GM23248 (cell line): ENCODE results near the gene PTPRT. TPM values are rescaled to one million over a fixed set of nuclear protein-coding genes. Genes with fewer than 3 reads are reported as not detected.
A peak's percentile ranks its signal among the peaks of the same experiment; 100 is the strongest.

Source experiments
- DNase-seq: peaks from one replicate; pipeline ENCODE4 v3.0.0-alpha.2; 2015
- H2AFZ ChIP-seq: fragments of 200-600 bp; sonication (generic); 2 replicates; pipeline ENCODE4 v1.6.1; 2016; ENCODE audit warnings: antibody characterized with exemption
- H3F3A ChIP-seq: fragments of 200-600 bp; sonication (generic); 2 replicates; pipeline ENCODE4 v1.6.1; 2016; ENCODE audit warnings: mild to moderate bottlenecking, antibody characterized with exemption, mixed run types; ENCODE audit not compliant: insufficient read depth
- H3K27ac ChIP-seq: fragments of 200-600 bp; sonication (generic); 2 replicates; pipeline ENCODE4 v1.5.1; 2016; ENCODE audit warnings: mild to moderate bottlenecking
- H3K27me3 ChIP-seq: fragments of 200-600 bp; sonication (generic); replicated peaks from 2 replicates; pipeline ENCODE4 v1.6.1; 2016; ENCODE audit warnings: mild to moderate bottlenecking; ENCODE audit not compliant: insufficient read depth
- H3K36me3 ChIP-seq: fragments of 200-600 bp; sonication (generic); 2 replicates; pipeline ENCODE4 v1.6.1; 2016; ENCODE audit warnings: low read depth, mild to moderate bottlenecking
- H3K4me1 ChIP-seq: fragments of 200-600 bp; sonication (generic); 2 replicates; pipeline ENCODE4 v1.6.1; 2016; ENCODE audit warnings: mild to moderate bottlenecking; ENCODE audit not compliant: insufficient read depth
- H3K4me2 ChIP-seq: fragments of 200-600 bp; sonication (generic); one replicate; pipeline ENCODE4 v1.6.1; 2016; ENCODE audit warnings: mild to moderate bottlenecking; ENCODE audit not compliant: unreplicated experiment
- H3K4me3 ChIP-seq: fragments of 200-600 bp; sonication (generic); 2 replicates; pipeline ENCODE4 v1.5.1; 2016; ENCODE audit warnings: mild to moderate bottlenecking
- H3K79me2 ChIP-seq: fragments of 200-600 bp; sonication (generic); 2 replicates; pipeline ENCODE4 v1.6.1; 2016; ENCODE audit warnings: mild to moderate bottlenecking; ENCODE audit not compliant: insufficient read depth
- H3K9ac ChIP-seq: fragments of 200-600 bp; sonication (generic); 2 replicates; pipeline ENCODE4 v1.6.1; 2016; ENCODE audit warnings: mild to moderate bottlenecking
- H3K9me2 ChIP-seq: fragments of 200-600 bp; sonication (generic); 2 replicates; pipeline ENCODE4 v1.6.1; 2016; ENCODE audit warnings: mixed run types, mild to moderate bottlenecking, moderate library complexity; ENCODE audit not compliant: insufficient read depth
- H3K9me3 ChIP-seq: fragments of 200-600 bp; sonication (generic); one replicate; pipeline ENCODE4 v1.6.1; 2017; ENCODE audit warnings: low read depth
- H4K20me1 ChIP-seq: fragments of 200-600 bp; sonication (generic); 2 replicates; pipeline ENCODE4 v1.6.0; 2016; ENCODE audit not compliant: insufficient read depth
- EZH2 ChIP-seq: fragments of 200-600 bp; sonication (generic); IDR thresholded peaks from 2 replicates; pipeline ENCODE4 v1.6.1; 2018; ENCODE audit warnings: antibody characterized with exemption, mild to moderate bottlenecking; ENCODE audit not compliant: insufficient read depth, poor library complexity, severe bottlenecking
- EZH2phosphoT487 ChIP-seq: fragments of 200-600 bp; sonication (generic); IDR thresholded peaks from 2 replicates; pipeline ENCODE4 v1.6.1; 2018; ENCODE audit warnings: antibody characterized with exemption, moderate library complexity, mild to moderate bottlenecking, low read depth; ENCODE audit not compliant: insufficient read depth
- WGBS, 2 experiments: methylation state at CpG; one replicate each; pipeline ENCODE4 v1.1.6; 2015 to 2017; ENCODE audit warnings: low lambda C conversion rate in 2 of 2, low coverage in 1 of 2; ENCODE audit errors: missing lambda C conversion rate in 2 of 2; 5-methylcytosine and 5-hydroxymethylcytosine counted together
- in situ Hi-C: fragments of 300-500 bp; cut with MboI; formaldehyde crosslinking; loops from 2 replicates; pipeline ENCODE4 v1.15.0; 2020
- polyA plus RNA-seq: library from polyadenylated mRNA; unstranded; fragments of >200 nt; fragmentation: Nextera tagmentation; extraction: Ambion mirVana; gene quantifications from 2 replicates; pipeline ENCODE4 v1.2.1, GENCODE V29; 2016
- total RNA-seq: library from RNA; depleted of rRNA; stranded (reverse); fragments of >200 nt; shearing (Covaris generic); gene quantifications from 2 replicates; pipeline ENCODE4 v1.2.3, GENCODE V29; 2014

PTPRT gene
- total and polyA plus RNA-seq, 2 experiments from 2014 or later: not detected

DNA sequence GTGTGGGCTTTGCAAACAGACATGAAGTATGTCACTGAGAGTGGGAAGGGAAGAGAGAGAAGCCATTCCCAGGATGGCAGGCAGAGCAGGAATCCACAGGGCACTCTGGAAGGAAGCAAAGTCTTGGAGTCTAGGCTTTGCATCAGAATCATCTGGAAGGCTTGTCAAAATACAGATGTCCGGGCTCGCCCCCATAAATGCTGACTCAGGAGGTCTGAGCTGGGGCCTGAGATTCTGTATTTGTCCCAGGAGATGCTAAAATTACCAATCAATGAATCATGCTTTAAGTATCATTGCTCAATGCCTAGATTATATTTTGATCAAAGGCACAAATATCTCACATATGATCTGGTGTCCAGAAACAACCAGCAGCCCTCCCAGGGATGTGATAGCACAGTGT, 46.3 kb upstream of the PTPRT start:
- Histone ChIP-seq H3K9me3 (no peaks in the 10 kb centered on the region), H3F3A (no peaks in the 10 kb centered on the region), H3K4me1 (no peaks in the 10 kb centered on the region), H2AFZ (no peak overlapping the region), H3K79me2 (no peaks in the 10 kb centered on the region), H3K4me2 (no peak overlapping the region), H3K9me2 (no peaks in the 10 kb centered on the region), H3K27ac (no peak overlapping the region), H3K4me3 (no peak overlapping the region), H4K20me1 (no peaks in the 10 kb centered on the region), H3K9ac (no peak overlapping the region), H3K27me3 (no peaks in the 10 kb centered on the region), H3K36me3 (no peaks in the 10 kb centered on the region)
- WGBS, 2 experiments: 0 to 6% methylated on average over 2 of the region's 2 CpGs
- no peak for TF ChIP-seq EZH2phosphoT487
- in situ Hi-C loops: no loop called here
- DNase-seq: no peak

DNA sequence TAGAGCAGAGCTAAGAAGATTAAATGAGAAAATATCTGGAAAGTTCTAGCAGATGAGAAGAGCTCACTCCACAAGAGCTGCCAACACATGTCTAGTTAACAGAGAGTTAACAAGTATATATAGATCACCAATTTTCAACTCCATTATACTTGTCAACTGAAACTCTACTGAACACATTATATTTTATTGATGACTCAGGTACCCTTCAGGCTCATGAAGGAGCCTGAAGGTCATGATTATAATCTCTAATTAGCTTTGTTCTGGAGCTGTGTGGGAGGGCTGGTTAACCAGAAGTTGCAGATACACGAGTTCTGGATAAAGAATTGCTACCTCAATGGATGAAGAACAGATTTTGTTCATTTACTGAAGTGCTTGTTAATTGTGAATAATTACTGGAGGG, 42.1 kb upstream of the PTPRT start:
- H3K79me2 ChIP-seq: no peaks in the 10 kb centered on the region
- H3K9me2 ChIP-seq: no peaks in the 10 kb centered on the region
- no peaks in the 10 kb centered on the region for H3K36me3 ChIP-seq
- H3K4me2 ChIP-seq: no peak overlapping the region
- no peak overlapping the region for H3K9ac ChIP-seq
- no peaks in the 10 kb centered on the region for H3K27me3 ChIP-seq
- no peaks in the 10 kb centered on the region for H3F3A ChIP-seq
- DNase-seq: no peak
- H4K20me1 ChIP-seq: no peaks in the 10 kb centered on the region
- TF ChIP-seq EZH2: no peak
- no peak for TF ChIP-seq EZH2phosphoT487
- no peak overlapping the region for H3K27ac ChIP-seq
- H3K4me3 ChIP-seq: no peak overlapping the region
- no peaks in the 10 kb centered on the region for H3K4me1 ChIP-seq
- 0 to 5% methylated on average over 1 of the region's 1 CpG for WGBS, 2 experiments
- H2AFZ ChIP-seq: no peak overlapping the region
- H3K9me3 ChIP-seq: no peaks in the 10 kb centered on the region
- in situ Hi-C loops: no loop called here

DNA sequence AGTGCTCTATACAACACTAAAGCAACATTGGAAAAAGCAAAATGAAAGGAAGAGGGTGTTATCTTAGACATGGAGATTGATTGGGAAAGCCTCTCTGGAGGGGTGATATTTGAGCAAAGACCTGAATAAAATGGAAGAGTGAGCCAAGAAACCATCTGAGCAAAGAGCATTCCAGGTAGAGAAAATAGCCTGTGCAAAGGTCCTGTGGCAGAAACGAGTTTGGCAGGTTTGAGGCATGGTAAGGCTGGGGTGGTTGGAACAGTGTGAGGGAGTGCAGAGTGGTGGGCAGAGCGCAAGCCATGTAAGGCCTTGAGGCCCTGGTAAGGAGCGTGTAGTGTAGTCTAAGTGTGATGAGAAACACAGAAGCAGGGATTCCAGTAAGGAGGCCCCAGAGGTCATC, 40.0 kb upstream of the PTPRT start:
- no peak overlapping the region for H3K9ac ChIP-seq
- no peaks in the 10 kb centered on the region for H3K9me3 ChIP-seq
- 26 to 41% methylated on average over 3 of the region's 3 CpGs for WGBS, 2 experiments
- H3K79me2 ChIP-seq: no peaks in the 10 kb centered on the region
- no peak overlapping the region for H3K4me2 ChIP-seq
- in situ Hi-C loops: no loop called here
- no peaks in the 10 kb centered on the region for H3K9me2 ChIP-seq
- H3K27ac ChIP-seq: no peak overlapping the region
- H3K4me1 ChIP-seq: no peaks in the 10 kb centered on the region
- 0 out of 2 replicates have a peak, but pooled peaks cover 3% of the 10 kb centered on the region for H3K27me3 ChIP-seq
- H2AFZ ChIP-seq: no peak overlapping the region
- no peaks in the 10 kb centered on the region for H3F3A ChIP-seq
- H3K36me3 ChIP-seq: no peaks in the 10 kb centered on the region
- no peak overlapping the region for H3K4me3 ChIP-seq
- no peak for TF ChIP-seq EZH2phosphoT487
- no peak for TF ChIP-seq EZH2
- H4K20me1 ChIP-seq: no peaks in the 10 kb centered on the region
- DNase-seq: no peak

DNA sequence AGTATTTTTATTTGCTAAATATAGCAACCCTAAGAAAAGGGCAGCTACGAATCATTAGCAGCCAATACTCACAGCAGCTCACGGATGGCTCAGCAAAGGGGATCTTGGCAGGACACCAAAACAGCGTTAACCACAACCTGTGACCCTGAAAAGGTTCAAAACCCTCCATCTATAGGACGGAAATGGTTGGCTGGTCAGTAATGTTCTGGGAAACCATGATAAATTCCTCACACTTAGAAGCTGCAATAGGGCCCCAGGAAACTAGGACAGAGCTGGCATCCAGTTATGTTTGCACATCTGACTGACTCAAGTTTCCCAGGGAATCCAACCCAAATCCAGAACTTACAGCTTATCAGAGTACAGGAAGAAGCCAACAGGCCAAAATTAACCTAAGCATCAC, 30.9 kb upstream of the PTPRT start:
- Histone ChIP-seq H2AFZ (no peak overlapping the region), H3K27ac (no peak overlapping the region), H3K36me3 (no peaks in the 10 kb centered on the region), H3K79me2 (no peaks in the 10 kb centered on the region), H3K4me2 (no peak overlapping the region), H3K4me3 (no peak overlapping the region), H4K20me1 (no peaks in the 10 kb centered on the region), H3F3A (no peaks in the 10 kb centered on the region), H3K9ac (no peak overlapping the region), H3K4me1 (no peaks in the 10 kb centered on the region), H3K27me3 (0 out of 2 replicates have a peak, but pooled peaks cover 3% of the 10 kb centered on the region), H3K9me2 (no peaks in the 10 kb centered on the region), H3K9me3 (no peaks in the 10 kb centered on the region)
- peak; percentile 23 for DNase-seq
- no peak for TF ChIP-seq EZH2phosphoT487
- no peak for TF ChIP-seq EZH2
- in situ Hi-C loops: no loop called here
- WGBS, 2 experiments: 4 to 5% methylated on average over 4 of the region's 4 CpGs

DNA sequence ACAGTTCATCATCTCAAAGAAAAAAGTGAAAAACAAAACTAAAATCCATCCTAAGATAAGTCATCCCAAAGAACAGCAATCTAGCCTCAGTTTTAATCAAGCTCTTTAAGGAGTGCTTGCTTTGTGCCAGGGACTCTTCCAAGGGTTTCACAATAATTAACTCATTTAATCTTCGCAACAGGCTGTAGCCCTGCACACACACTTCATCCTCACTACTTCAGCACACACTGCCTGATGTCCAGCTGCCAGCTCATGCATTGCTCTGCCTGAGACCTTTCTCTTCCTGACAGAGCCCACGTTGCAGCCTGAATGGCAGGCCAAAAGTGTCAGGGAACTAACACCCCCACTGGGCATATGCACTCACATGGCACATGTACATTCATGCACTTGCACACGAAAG, 21.2 kb upstream of the PTPRT start:
- Histone ChIP-seq H3F3A (no peaks in the 10 kb centered on the region), H3K9ac (no peak overlapping the region), H3K4me1 (no peaks in the 10 kb centered on the region), H4K20me1 (no peaks in the 10 kb centered on the region), H3K9me2 (no peaks in the 10 kb centered on the region), H3K4me3 (no peak overlapping the region), H2AFZ (no peak overlapping the region), H3K4me2 (no peak overlapping the region), H3K27me3 (no peaks in the 10 kb centered on the region), H3K27ac (no peak overlapping the region), H3K36me3 (no peaks in the 10 kb centered on the region), H3K9me3 (no peaks in the 10 kb centered on the region), H3K79me2 (no peaks in the 10 kb centered on the region)
- 7 to 19% methylated on average over 3 of the region's 3 CpGs for whole genome bisulfite sequencing, 2 experiments
- no peak for DNase-seq
- in situ Hi-C loops: no loop called here
- TF ChIP-seq EZH2: no peak
- no peak for TF ChIP-seq EZH2phosphoT487
